Measurements from ENCODE around the gene ADH7.
A peak's percentile ranks its signal among the peaks of the same experiment; 100 is the strongest.
"Not testable (repeated sequence)": the region's sequence is repeated elsewhere in the genome, so short reads cannot be mapped to it uniquely, and the experiment has no call there.

The ADH7 gene

DNA sequence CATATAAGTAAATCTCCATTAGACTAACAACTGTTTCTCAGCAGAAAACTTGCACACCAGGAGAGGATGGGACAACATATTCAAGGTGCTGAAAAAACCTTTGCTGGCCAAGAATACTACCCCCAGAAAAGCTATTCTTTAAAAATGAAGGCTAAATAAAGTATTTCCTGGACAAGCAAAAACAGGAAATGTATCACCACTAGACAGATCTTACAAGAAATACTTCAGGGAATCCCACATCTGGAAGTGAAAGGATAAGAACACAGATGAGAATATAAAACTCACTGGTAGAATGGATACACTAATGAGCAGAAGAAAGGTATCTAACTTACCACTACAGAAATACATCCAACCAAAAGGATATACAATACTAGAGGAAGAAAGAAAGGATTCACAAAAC lies 55.6 kb downstream of the ADH7 start:
- no peak for DNase-seq (ENCODE audit: low spot score)

DNA sequence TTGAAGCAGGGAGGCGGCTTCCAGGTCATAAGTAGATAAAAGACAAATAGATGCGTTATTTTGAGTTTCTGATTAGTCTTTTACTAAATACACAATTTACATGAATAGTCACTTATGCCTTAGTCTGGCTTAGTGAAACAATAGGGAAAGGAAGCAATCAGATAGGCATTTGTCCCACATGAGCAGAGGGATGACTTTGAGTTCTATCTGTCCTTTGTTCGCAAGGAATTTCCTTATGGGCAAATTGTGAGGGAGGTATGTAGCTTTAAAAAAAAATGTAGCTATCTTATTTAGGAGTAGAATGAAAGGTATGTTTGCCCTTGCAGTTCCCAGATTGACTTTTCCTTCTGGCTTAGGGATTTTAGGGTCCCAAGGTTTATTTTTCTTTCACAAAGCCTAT lies 56.3 kb downstream of the ADH7 start:
- DNase-seq (ENCODE audit: low spot score): no peak

DNA sequence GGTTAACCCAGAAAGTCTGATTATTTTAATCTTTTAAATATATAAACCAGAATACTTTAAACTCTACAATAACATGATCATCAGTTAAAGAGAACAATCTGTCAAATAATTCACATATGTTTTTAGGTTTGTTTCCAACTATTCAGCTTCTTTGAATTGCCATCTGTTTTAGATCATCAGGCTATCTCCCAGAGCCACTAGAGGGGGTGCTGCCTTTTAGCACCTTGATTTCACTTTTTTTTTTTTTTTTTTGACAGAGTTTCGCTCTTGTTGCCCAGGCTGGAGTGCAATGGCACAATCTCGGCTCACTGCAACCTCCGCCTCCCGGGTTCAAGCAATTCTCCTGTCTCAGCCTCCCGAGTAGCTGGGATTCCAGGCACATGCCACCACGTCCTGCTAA lies 57.8 kb downstream of the ADH7 start:
- peak; percentile 22 for DNase-seq (ENCODE audit: low spot score)

- not testable (repeated sequence) for DNase-seq (ENCODE audit: low spot score)
Observed at GRCh38 chr4:99372464-99372863, 62.7 kb downstream of the ADH7 start.

DNA sequence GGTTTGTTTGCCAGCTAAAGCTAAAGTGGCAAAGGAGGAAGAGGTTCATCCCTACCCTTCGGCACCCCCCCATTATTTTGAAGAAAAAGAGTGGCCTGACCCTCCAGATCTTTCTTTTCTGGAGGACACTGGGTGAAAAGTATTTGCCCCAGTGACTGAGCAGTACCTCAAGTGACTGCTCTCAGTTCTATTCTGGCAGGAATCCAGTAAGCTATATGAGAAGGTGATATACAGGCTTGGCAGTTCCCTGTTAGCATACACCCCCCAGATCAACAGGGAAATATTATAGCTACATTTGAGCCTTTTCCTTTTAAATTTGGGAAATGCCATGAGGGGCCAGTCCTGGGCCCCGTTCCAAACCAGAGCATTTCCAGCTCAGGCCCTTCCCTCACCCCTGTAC lies 67.3 kb downstream of the ADH7 start:
- not testable (repeated sequence) for DNase-seq (ENCODE audit: low spot score)

DNA sequence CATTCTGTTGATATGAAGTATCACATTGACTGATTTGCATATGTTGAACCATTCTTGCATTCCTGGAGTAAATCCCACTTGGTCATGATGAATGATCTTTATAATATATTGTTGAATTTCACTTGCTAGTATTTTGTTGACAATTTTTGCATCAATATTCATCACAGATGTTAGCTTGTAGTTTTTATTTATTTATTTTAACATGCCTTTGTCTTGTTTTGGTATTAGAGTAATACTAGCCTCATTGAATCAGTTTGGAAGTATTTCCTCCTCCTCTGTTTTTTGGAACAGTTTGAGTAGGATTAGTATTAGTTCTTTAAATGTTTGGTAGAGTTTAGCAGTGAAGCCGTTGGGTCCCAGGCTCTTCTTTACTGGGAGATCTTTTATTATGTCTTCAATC lies 68.7 kb downstream of the ADH7 start:
- no peak for DNase-seq (ENCODE audit: low spot score)

DNA sequence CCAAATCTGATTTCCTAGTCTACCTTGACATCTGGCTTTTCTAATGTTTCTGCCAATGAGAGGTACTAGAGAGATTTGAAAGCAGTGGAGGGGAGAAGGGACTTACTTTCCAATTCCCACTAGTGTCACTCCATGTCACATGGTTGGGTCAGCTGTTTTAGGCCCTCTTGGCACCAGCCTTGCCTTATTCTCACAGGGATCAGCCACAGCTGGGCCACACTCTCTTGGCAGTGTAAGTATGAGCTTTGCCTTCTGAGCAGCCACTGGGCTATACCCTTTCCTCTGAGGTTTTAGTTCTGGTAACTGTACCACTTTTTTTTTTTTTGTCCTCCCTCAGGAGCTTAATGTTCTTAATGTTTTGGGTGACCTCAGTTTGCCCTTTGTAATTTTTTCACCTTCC lies 72.4 kb downstream of the ADH7 start:
- DNase-seq (ENCODE audit: low spot score): no peak
